BLaER1 (cell line): ENCODE results near the gene POMC.

Experiments
- H3K27ac ChIP-seq: shearing (Covaris generic); formaldehyde crosslinking; 2 replicates; pipeline ENCODE4 v1.8.1; 2022
- H3K27me3 ChIP-seq: shearing (Covaris generic); formaldehyde crosslinking; 2 replicates; pipeline ENCODE4 v1.8.1; 2022
- H3K36me3 ChIP-seq: shearing (Covaris generic); formaldehyde crosslinking; 2 replicates; pipeline ENCODE4 v1.8.1; 2022
- H3K4me1 ChIP-seq: shearing (Covaris generic); formaldehyde crosslinking; 2 replicates; pipeline ENCODE4 v1.8.1; 2022
- H3K4me2 ChIP-seq: shearing (Covaris generic); formaldehyde crosslinking; 2 replicates; pipeline ENCODE4 v1.8.1; 2022
- H3K4me3 ChIP-seq: shearing (Covaris generic); formaldehyde crosslinking; 2 replicates; pipeline ENCODE4 v1.8.1; 2022
- H3K9ac ChIP-seq: shearing (Covaris generic); formaldehyde crosslinking; 2 replicates; pipeline ENCODE4 v1.8.1; 2022
- H3K9me3 ChIP-seq: shearing (Covaris generic); formaldehyde crosslinking; 2 replicates; pipeline ENCODE4 v1.8.1; 2022
- H4K20me1 ChIP-seq: shearing (Covaris generic); formaldehyde crosslinking; 2 replicates; pipeline ENCODE4 v1.8.1; 2022
- Cebpa-rat ChIP-seq: shearing (Covaris generic); IDR thresholded peaks from 2 replicates; pipeline ENCODE4 v1.8.1; 2022

The POMC gene

DNA sequence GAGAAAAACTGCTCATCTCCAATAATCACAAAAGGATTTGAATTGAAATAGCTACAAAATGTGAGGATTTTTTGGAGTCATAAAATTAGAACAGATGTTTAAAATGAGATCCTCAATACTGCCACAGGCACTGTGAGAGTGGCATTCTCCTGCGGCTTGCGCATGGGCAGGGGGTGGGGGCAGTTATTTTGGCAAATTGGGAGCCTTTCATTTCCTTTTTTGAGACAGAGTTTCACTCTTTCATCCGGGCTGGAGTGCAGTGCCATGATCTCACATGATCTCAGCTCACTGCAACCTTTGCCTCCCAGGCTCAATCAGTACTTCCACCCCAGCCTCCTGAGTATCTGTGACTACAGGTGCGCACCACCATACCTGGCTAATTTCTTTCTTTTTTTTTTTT, 42.4 kb downstream of the POMC start:
- Histone ChIP-seq H3K4me3 (no peak overlapping the region), H3K36me3 (no peaks in the 10 kb centered on the region), H3K27me3 (peaks cover 14% of the 10 kb centered on the region), H3K4me1 (peaks cover 48% of the 10 kb centered on the region), H4K20me1 (no peaks in the 10 kb centered on the region), H3K9me3 (no peaks in the 10 kb centered on the region), H3K4me2 (peak overlapping the region; percentile 1; the same call in 1 of the 2 replicates), H3K9ac (no peak overlapping the region), H3K27ac (no peak overlapping the region)
- no peak for TF ChIP-seq Cebpa-rat

GRCh38 chr2:25125189-25125588, 43.2 kb downstream of the POMC start:
- H3K9me3 ChIP-seq = no peaks in the 10 kb centered on the region
- TF ChIP-seq Cebpa-rat = no peak
- peaks cover 48% of the 10 kb centered on the region for H3K4me1 ChIP-seq
- H3K4me2 ChIP-seq = no peak overlapping the region
- no peaks in the 10 kb centered on the region for H4K20me1 ChIP-seq
- H3K36me3 ChIP-seq = no peaks in the 10 kb centered on the region
- H3K9ac ChIP-seq = no peak overlapping the region
- H3K27me3 ChIP-seq = peaks cover 7% of the 10 kb centered on the region
- no peak overlapping the region for H3K27ac ChIP-seq
- no peak overlapping the region for H3K4me3 ChIP-seq

DNA sequence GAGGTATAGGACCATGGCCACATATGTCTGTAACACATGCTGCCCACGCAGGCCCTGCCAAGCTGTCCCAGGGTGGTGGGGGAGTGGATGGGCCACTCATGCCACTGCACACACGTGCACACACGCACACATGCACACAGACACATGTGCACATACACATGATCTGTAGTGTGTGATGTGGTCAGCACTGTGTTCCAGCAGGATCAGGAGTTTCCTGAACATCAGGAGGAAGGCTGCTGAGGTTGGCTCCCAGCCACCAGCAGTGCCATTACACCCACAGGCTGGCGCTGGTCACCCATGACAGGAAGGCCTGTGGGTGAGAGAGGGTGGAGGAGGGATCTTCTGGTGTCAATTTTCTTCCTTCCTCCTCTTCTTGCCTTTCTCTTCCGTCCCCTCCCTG, 44.7 kb downstream of the POMC start:
- Histone ChIP-seq H3K36me3 (no peaks in the 10 kb centered on the region), H3K27me3 (no peaks in the 10 kb centered on the region), H3K4me1 (peaks cover 44% of the 10 kb centered on the region), H3K4me2 (peak overlapping the region; percentile 61), H4K20me1 (no peaks in the 10 kb centered on the region), H3K9me3 (no peaks in the 10 kb centered on the region), H3K4me3 (no peak overlapping the region), H3K9ac (no peak overlapping the region), H3K27ac (peak overlapping the region; percentile 7; the same call in 1 of the 2 replicates)
- no peak for TF ChIP-seq Cebpa-rat

GRCh38 chr2:25122367-25122766, 46.0 kb downstream of the POMC start:
- peaks cover 32% of the 10 kb centered on the region for H3K4me1 ChIP-seq
- H3K27me3 ChIP-seq = no peaks in the 10 kb centered on the region
- no peak overlapping the region for H3K27ac ChIP-seq
- no peaks in the 10 kb centered on the region for H3K36me3 ChIP-seq
- H3K9ac ChIP-seq = no peak overlapping the region
- H4K20me1 ChIP-seq = no peaks in the 10 kb centered on the region
- TF ChIP-seq Cebpa-rat = no peak
- no peaks in the 10 kb centered on the region for H3K9me3 ChIP-seq
- H3K4me3 ChIP-seq = no peak overlapping the region
- H3K4me2 ChIP-seq = no peak overlapping the region

DNA sequence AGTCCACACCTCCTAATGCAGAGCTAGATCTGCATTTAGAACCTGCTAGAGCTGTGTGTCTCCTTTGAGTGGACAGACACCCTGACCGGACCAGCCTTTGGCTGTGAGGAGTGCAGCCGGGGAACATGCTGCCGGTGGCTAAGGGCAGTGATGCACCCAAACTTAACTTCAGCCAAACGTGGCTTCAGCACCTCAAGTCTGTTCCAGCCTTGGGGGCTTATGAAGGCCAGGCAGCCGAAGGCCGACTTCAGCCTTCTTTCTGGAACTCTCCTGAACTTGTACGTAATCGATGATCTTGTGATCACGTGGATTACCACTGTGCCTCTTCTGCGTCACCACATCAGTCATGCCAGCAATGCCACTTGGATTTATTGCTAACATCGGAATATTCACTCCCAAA, 49.1 kb downstream of the POMC start:
- TF ChIP-seq Cebpa-rat = no peak
- Histone ChIP-seq H3K27me3 (no peaks in the 10 kb centered on the region), H3K27ac (no peak overlapping the region), H3K4me3 (no peak overlapping the region), H3K4me2 (no peak overlapping the region), H3K9me3 (no peaks in the 10 kb centered on the region), H3K36me3 (no peaks in the 10 kb centered on the region), H3K4me1 (peaks cover 11% of the 10 kb centered on the region), H4K20me1 (no peaks in the 10 kb centered on the region), H3K9ac (no peak overlapping the region)

GRCh38 chr2:25116956-25117355, 51.4 kb downstream of the POMC start:
- Histone ChIP-seq H3K4me1 (peaks cover 12% of the 10 kb centered on the region), H3K27me3 (no peaks in the 10 kb centered on the region), H3K36me3 (no peaks in the 10 kb centered on the region), H4K20me1 (no peaks in the 10 kb centered on the region), H3K4me2 (no peak overlapping the region), H3K4me3 (no peak overlapping the region), H3K27ac (no peak overlapping the region), H3K9me3 (no peaks in the 10 kb centered on the region), H3K9ac (no peak overlapping the region)
- TF ChIP-seq Cebpa-rat = no peak

GRCh38 chr2:25115902-25116301, 52.5 kb downstream of the POMC start:
- Histone ChIP-seq H3K36me3 (no peaks in the 10 kb centered on the region), H3K9me3 (no peaks in the 10 kb centered on the region), H3K9ac (no peak overlapping the region), H3K27ac (no peak overlapping the region), H3K4me2 (no peak overlapping the region), H4K20me1 (no peaks in the 10 kb centered on the region), H3K4me3 (no peak overlapping the region), H3K27me3 (no peaks in the 10 kb centered on the region), H3K4me1 (peaks cover 23% of the 10 kb centered on the region)
- no peak for TF ChIP-seq Cebpa-rat

DNA sequence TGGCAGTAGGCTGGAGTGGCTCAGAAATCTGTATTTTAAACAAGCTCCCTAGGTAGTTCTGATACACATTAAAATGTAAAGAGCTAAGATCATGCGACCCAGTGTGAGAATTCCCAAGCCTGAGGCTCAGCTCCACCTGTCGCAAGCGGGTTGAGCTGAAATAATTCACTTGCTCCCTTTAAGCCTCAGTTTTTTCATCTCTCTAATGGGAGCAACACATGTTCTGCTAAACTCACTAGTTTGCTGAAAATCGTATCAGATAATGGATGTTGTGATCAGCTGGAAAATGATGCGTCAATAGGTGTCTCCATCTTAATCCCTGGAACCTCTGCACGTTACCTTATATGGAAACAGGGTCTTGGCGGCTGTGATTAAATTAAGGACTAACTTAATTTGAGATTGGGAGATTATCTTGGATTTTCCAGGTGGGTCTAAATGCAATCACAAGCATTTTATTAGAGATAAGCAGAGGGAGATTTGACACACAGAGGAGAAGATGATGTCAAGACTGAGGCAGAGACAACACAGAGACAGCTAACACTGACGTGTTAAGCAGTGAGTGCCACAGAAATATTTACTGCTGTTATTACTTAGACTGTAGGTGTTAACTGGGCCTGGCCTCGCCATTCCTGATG, 53.0 kb downstream of the POMC start:
- Histone ChIP-seq H3K27ac (no peak overlapping the region), H3K4me3 (no peak overlapping the region), H3K4me2 (no peak overlapping the region), H3K9ac (no peak overlapping the region), H3K9me3 (no peaks in the 10 kb centered on the region), H3K36me3 (no peaks in the 10 kb centered on the region), H4K20me1 (no peaks in the 10 kb centered on the region), H3K4me1 (peaks cover 28% of the 10 kb centered on the region), H3K27me3 (no peaks in the 10 kb centered on the region)
- no peak for TF ChIP-seq Cebpa-rat

DNA sequence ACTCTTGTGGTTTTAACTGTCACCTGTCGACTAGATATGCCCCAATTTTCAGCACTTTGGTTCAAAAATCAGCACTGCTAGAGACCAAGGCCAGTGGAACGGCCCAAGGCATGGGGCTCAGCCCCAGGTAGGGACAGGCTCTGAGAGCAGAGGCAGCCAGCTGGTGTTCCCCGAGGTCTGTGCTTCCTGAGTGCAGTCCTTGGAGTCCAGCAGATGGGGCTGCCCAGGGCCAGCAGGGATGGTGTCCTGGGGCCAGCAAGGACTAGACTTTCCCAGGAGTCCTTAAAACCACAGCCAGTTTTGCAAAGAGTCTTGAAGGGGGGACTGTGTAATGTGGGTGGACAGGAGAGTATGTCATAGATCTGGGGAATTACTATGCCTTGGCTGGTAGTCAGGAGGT, 56.3 kb downstream of the POMC start:
- H3K4me1 ChIP-seq = peaks cover 38% of the 10 kb centered on the region
- no peak overlapping the region for H3K4me3 ChIP-seq
- H3K9ac ChIP-seq = no peak overlapping the region
- H3K27me3 ChIP-seq = no peaks in the 10 kb centered on the region
- H3K9me3 ChIP-seq = no peaks in the 10 kb centered on the region
- H3K36me3 ChIP-seq = no peaks in the 10 kb centered on the region
- H3K27ac ChIP-seq = no peak overlapping the region
- no peaks in the 10 kb centered on the region for H4K20me1 ChIP-seq
- H3K4me2 ChIP-seq = peak overlapping the region; percentile 63
- TF ChIP-seq Cebpa-rat = no peak
